Pancreas (tissue), 10 donors: ENCODE results near the gene PRDX6. TPM values are rescaled to one million over a fixed set of nuclear protein-coding genes. Genes with fewer than 3 reads are reported as not detected.
"Not testable (repeated sequence)": the region's sequence is repeated elsewhere in the genome, so short reads cannot be mapped to it uniquely, and the experiment has no call there.

Source experiments
- ATAC-seq, 4 donors: fragments of 200-7000 bp; cut with Tn5 transposase; one replicate each; pipeline versions ENCODE4 v1.8.0 to v1.9.1; 2020; ENCODE audit warnings: mild to moderate bottlenecking in 4 of 4, moderate library complexity in 4 of 4
- DNase-seq, 6 donors: peaks; one replicate each; pipeline ENCODE4 v3.0.0-alpha.2; 2020
- FAIRE-seq: peaks from 2 replicates; lab custom pipeline; 2012; peaks lifted over from hg19 to GRCh38; lab: Jason Lieb, UNC
- H3K27ac ChIP-seq, 4 donors: fragments of 200-600 bp; sonication (generic); 1 replicate in 3 of 4; 2 replicates in 1 of 4; pipeline versions ENCODE4 v1.5.0 to v1.8.0; 2020
- H3K27me3 ChIP-seq, 4 donors: fragments of 200-600 bp; one replicate each; pipeline ENCODE4 v1.8.0; 2021
- H3K36me3 ChIP-seq, 3 donors: fragments of 200-600 bp; sonication (generic) in 1 of 3; one replicate each; pipeline versions ENCODE4 v1.5.0 to v1.8.0; 2020 to 2021
- H3K4me1 ChIP-seq, 3 donors: fragments of 200-600 bp; one replicate each; pipeline ENCODE4 v1.8.0; 2021
- H3K4me3 ChIP-seq, 4 donors: fragments of 200-600 bp; sonication (generic) in 2 of 4; one replicate each; pipeline versions ENCODE4 v1.5.0 to v1.8.0; 2020 to 2021
- H3K9me3 ChIP-seq, 4 donors: fragments of 200-600 bp; one replicate each; pipeline ENCODE4 v1.8.0; 2021
- WGBS, 2 donors: extraction: QIAGEN DNeasy Blood & Tissue Kit; methylation state at CpG; one replicate each; pipeline ENCODE4 v1.1.7; 2013; 5-methylcytosine and 5-hydroxymethylcytosine counted together
- intact Hi-C, 3 donors: fragments of 100-400 bp; cut with DNase I; formaldehyde crosslinking; loops; one replicate each; pipeline versions ENCODE4 v1.11.1 to v1.14.2; 2022
- polyA plus RNA-seq, 2 donors: library from polyadenylated mRNA; stranded (reverse); fragments of 200-250 nt; gene quantifications; one replicate each; pipeline ENCODE4 v1.2.3, GENCODE V29; 2013
- total RNA-seq, 6 donors: library from RNA; stranded (reverse); fragmentation: NEBNext Ultra II Directional in 4 of 6; extraction: Animal tissue kit (Norgen Biotek cat#: 25700) in 4 of 6; gene quantifications; one replicate each; pipeline versions ENCODE4 v1.2.1 to v1.2.4, GENCODE V29; 2021 to 2023
- TF ChIP-seq, protein P1 (sequence below), 4 donors: fragments of 200-600 bp; sonication (generic) in 3 of 4; IDR thresholded peaks; one replicate each; pipeline versions ENCODE4 v1.5.0 to v1.8.0; 2021; ENCODE audit warnings: antibody characterized with exemption in 4 of 4
- donor health status: healthy with polysubstance abuse.
- donor health status: DM: no; HTN: no; CAD: no; lungs with moderate emphysema.
- donor health status: DM: no; HTN: no; CAD: no.
- donor health status: control.
- donor health status: control.
- donor health status: Bipolar disorder and iron deficiency.
- donor health status: DM: yes; HTN: yes; CAD: no.
- donor health status: DM: no; HTN: no; CAD: no.
- donor health status: DM: no; HTN: no; CAD: no.
- donor health status: DM: yes; HTN: yes; CAD: no.

PRDX6 gene
- total and polyA plus RNA-seq, 8 donors, result 89.8 to 129 (median 106) TPM

- no peaks in the 10 kb centered on the region for H3K9me3 ChIP-seq
- peaks cover 7 to 16% (median 13%) of the 10 kb centered on the region in 3 donors for H3K4me1 ChIP-seq
- TF ChIP-seq, protein P1, sequence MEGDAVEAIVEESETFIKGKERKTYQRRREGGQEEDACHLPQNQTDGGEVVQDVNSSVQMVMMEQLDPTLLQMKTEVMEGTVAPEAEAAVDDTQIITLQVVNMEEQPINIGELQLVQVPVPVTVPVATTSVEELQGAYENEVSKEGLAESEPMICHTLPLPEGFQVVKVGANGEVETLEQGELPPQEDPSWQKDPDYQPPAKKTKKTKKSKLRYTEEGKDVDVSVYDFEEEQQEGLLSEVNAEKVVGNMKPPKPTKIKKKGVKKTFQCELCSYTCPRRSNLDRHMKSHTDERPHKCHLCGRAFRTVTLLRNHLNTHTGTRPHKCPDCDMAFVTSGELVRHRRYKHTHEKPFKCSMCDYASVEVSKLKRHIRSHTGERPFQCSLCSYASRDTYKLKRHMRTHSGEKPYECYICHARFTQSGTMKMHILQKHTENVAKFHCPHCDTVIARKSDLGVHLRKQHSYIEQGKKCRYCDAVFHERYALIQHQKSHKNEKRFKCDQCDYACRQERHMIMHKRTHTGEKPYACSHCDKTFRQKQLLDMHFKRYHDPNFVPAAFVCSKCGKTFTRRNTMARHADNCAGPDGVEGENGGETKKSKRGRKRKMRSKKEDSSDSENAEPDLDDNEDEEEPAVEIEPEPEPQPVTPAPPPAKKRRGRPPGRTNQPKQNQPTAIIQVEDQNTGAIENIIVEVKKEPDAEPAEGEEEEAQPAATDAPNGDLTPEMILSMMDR (IDR thresholded peaks at IDR 0.05), result no peak
- DNase-seq (peak in 4 of 6 donors; percentile 76 to 89 (median 80)), FAIRE-seq (no peak), ATAC-seq (peak; percentile 97 to 99 (median 98))
- no peaks in the 10 kb centered on the region for H3K36me3 ChIP-seq
- 11 to 13% methylated on average over 2 of the region's 2 CpGs for WGBS, 2 donors
- H3K4me3 ChIP-seq, result no peak overlapping the region
- intact Hi-C loops, result no loop called here
- peak overlapping the region; percentile 29 to 82 (median 61) for H3K27ac ChIP-seq
- H3K27me3 ChIP-seq, result no peaks in the 10 kb centered on the region
Observed at GRCh38 chr1:173451981-173452380, 25.2 kb upstream of the PRDX6 start.

GRCh38 chr1:173453982-173454381 lies 23.2 kb upstream of the PRDX6 start:
- no peak for ATAC-seq
- DNase-seq, result no peak
- no peak overlapping the region for H3K27ac ChIP-seq
- H3K27me3 ChIP-seq, result no peaks in the 10 kb centered on the region
- no peak overlapping the region for H3K4me3 ChIP-seq
- TF ChIP-seq, protein P1 (IDR thresholded peaks at IDR 0.05), result no peak
- no peak for FAIRE-seq
- intact Hi-C loops, result no loop called here
- peaks cover 7 to 16% (median 13%) of the 10 kb centered on the region in 3 donors for H3K4me1 ChIP-seq
- no peaks in the 10 kb centered on the region for H3K36me3 ChIP-seq
- no peaks in the 10 kb centered on the region for H3K9me3 ChIP-seq

- no peak for ATAC-seq
- no peak overlapping the region for H3K4me3 ChIP-seq
- TF ChIP-seq, protein P1 (IDR thresholded peaks at IDR 0.05), result no peak
- FAIRE-seq, result no peak
- H3K36me3 ChIP-seq, result no peaks in the 10 kb centered on the region
- intact Hi-C loops, result no loop called here
- H3K4me1 ChIP-seq, result peaks cover 7 to 16% (median 13%) of the 10 kb centered on the region in 3 donors
- H3K27ac ChIP-seq, result no peak overlapping the region
- DNase-seq, result no peak
- H3K9me3 ChIP-seq, result no peaks in the 10 kb centered on the region
- 96 to 99% methylated on average over 4 of the region's 4 CpGs for WGBS, 2 donors
- H3K27me3 ChIP-seq, result no peaks in the 10 kb centered on the region
Observed at GRCh38 chr1:173454966-173455524, 22.1 kb upstream of the PRDX6 start.

- intact Hi-C loops, result no loop called here
- no peak for ATAC-seq
- peaks cover 0 to 7% (median 0%) of the 10 kb centered on the region in 3 donors for H3K36me3 ChIP-seq
- no peaks in the 10 kb centered on the region for H3K27me3 ChIP-seq
- no peak for DNase-seq
- no peak overlapping the region for H3K27ac ChIP-seq
- H3K9me3 ChIP-seq, result no peaks in the 10 kb centered on the region
- no peak overlapping the region for H3K4me3 ChIP-seq
- peaks cover 0 to 8% (median 0%) of the 10 kb centered on the region in 3 donors for H3K4me1 ChIP-seq
- WGBS, 2 donors, result 85 to 93% methylated on average over 4 of the region's 4 CpGs
- TF ChIP-seq, protein P1 (IDR thresholded peaks at IDR 0.05), result no peak
- FAIRE-seq, result no peak
Observed at GRCh38 chr1:173459885-173460284, 17.2 kb upstream of the PRDX6 start.

DNA sequence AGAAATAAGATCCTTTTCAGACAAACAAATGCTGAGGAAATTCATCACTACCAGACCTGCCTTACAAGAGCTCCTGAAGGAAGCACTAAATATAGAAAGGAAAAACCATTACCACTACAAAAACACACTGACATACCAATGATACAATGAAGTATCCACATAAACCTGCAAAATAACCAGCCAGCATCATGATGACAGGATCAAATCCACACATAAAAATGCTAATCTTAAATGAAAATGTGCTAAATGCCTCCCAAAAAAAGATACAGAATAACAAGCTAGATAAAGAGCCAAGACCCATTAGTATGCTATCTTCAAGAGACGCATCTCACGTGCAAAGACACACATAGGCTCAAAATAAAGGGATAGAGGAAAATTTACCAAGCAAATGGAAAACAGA lies 14.5 kb upstream of the PRDX6 start:
- H3K27ac ChIP-seq, intact Hi-C loops, DNase-seq, H3K4me1 ChIP-seq, H3K27me3 ChIP-seq, FAIRE-seq, H3K36me3 ChIP-seq, H3K9me3 ChIP-seq, ATAC-seq, H3K4me3 ChIP-seq: not testable (repeated sequence)
- WGBS, 2 donors, result 96 to 98% methylated on average over 2 of the region's 2 CpGs

DNA sequence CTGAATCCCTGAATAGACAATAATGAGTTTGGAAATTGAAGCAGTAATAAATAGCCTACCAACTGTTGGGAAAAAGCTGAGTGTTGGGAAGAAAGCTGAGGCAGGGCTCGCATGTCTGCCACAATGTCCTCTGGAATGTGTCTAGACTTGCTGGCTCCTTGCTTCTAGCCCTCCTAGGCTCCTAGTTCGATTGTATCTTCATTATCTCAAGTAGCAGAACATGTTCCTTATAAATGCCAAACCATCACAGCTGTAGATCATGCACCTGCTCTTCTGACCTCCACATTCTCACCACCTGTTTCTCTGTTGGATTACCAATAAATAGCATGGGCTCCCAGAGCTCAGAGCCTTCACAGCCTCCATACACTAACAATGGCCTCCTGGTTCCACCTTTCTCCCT lies 12.9 kb upstream of the PRDX6 start:
- intact Hi-C loops, H3K27me3 ChIP-seq, H3K27ac ChIP-seq, H3K36me3 ChIP-seq, H3K4me3 ChIP-seq, ATAC-seq, H3K4me1 ChIP-seq, FAIRE-seq, DNase-seq, H3K9me3 ChIP-seq: not testable (repeated sequence)
- 55 to 58% methylated on average over 2 of the region's 2 CpGs for WGBS, 2 donors
